ENCODE data around the gene MAN2A2.

DNA sequence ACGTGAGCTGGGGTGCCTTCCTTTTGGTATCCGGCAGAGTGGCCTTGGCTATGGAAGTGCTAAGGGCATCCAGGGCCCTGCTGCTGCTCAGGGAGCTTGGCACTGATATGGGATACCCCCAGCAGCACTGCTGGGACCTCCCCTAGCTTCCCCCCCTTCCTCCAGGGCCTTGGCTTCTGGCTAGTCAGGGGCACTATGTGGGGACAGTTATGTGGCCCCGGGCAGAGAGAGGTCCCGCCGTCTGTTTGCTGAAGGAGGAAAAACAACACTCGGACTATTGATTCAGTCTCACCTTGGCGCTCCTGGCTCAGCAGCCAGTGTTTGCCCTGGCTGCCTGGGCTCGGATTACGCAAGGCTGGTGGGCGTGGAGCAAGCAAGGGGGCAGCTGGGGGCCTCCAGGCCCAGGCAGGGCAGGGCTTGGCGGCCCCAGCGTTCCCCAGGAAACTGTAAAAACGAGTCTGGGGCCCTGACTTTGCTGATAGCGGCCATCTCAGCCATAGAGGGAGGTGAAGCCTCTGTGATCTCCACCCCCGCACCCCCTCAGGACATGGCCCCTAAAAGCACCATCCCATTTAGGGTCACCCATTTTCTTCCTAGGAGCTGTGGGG, 29.0 kb upstream of the MAN2A2 start:
- no peak for TF ChIP-seq EP300 (IDR thresholded peaks at IDR 0.05)
- TF ChIP-seq POLR2AphosphoS5 (IDR thresholded peaks at IDR 0.05): no peak
- TF ChIP-seq, protein P1, sequence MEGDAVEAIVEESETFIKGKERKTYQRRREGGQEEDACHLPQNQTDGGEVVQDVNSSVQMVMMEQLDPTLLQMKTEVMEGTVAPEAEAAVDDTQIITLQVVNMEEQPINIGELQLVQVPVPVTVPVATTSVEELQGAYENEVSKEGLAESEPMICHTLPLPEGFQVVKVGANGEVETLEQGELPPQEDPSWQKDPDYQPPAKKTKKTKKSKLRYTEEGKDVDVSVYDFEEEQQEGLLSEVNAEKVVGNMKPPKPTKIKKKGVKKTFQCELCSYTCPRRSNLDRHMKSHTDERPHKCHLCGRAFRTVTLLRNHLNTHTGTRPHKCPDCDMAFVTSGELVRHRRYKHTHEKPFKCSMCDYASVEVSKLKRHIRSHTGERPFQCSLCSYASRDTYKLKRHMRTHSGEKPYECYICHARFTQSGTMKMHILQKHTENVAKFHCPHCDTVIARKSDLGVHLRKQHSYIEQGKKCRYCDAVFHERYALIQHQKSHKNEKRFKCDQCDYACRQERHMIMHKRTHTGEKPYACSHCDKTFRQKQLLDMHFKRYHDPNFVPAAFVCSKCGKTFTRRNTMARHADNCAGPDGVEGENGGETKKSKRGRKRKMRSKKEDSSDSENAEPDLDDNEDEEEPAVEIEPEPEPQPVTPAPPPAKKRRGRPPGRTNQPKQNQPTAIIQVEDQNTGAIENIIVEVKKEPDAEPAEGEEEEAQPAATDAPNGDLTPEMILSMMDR (IDR thresholded peaks at IDR 0.05): no peak
- no peak for TF ChIP-seq POLR2A (IDR thresholded peaks at IDR 0.05; ENCODE audit: low read depth)

Measured in esophagus muscularis mucosa (tissue), 4 donors.